ENCODE measurements around the gene PANX2. TPM values are rescaled to one million over a fixed set of nuclear protein-coding genes. Genes with fewer than 3 reads are reported as not detected.

The PANX2 gene
- total RNA-seq, 2 donors from 2014 or later, result 0.19 to 0.23 TPM

- intact Hi-C loops (cut with DNase I), result loop anchor here in 1 of 2 donors (10.0 kb wide), 1 partner anchor 434 kb away; no protein-coding TSS in a partner anchor
- peak; percentile 91 for DNase-seq (ENCODE audit: low spot score)
Measured at GRCh38 chr22:50218996-50219727, 48.6 kb downstream of the PANX2 start.

DNA sequence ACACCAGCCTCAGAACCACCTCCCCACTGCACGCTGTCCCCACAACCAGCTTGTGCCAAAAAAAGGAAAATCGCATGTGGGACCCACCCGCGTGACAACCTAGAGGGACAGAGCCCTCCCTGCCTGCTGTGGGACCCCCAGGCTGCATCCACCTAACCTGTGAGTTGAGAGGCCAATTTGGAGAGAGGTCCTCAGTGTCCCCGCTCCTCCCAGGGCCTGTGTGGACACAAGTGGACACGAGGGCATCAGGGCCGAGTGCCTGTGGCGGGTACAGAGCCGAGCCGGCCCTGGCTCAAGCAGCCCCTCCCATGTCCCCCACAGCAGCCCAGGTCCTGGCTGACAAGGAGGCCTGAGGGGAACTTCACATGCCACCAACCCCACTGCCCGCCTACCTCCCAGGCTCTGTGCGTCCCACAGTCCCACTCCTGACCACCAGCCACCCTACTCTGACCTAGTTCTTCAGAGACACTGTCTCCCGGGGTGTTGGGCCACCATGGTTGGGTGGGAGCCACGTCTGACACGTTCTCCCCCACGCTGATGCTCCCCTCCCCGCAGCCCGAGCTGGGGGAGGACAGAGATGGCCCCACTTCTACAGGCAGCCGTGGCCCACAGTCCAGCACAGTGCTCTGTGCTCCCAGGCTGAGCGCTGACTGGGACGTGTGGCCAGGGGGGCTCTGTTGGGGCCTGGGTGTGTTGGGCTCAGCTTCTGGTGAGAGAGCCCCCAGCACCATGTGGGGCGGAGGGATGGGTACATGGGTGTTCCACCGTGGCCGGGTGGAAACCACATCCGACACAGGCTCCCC is 49.5 kb downstream of the PANX2 start:
- intact Hi-C loops (cut with DNase I), result loop anchor here (10.0 kb wide), 2 partner anchors 285 to 435 kb away; no protein-coding TSS in a partner anchor
- peak; percentile 76 for DNase-seq (ENCODE audit: low spot score)

- peak; percentile 78 for DNase-seq (ENCODE audit: low spot score)
- intact Hi-C loops (cut with DNase I), result loop anchor here in 1 of 2 donors (10.0 kb wide), 1 partner anchor 286 kb away; no protein-coding TSS in a partner anchor
Measured at GRCh38 chr22:50220603-50221409, 50.3 kb downstream of the PANX2 start.

GRCh38 chr22:50221410-50222300 is 51.1 kb downstream of the PANX2 start:
- peak; percentile 71 for DNase-seq (ENCODE audit: low spot score)
- intact Hi-C loops (cut with DNase I), result loop anchor here in 1 of 2 donors (10.0 kb wide), 1 partner anchor 287 kb away; no protein-coding TSS in a partner anchor

DNA sequence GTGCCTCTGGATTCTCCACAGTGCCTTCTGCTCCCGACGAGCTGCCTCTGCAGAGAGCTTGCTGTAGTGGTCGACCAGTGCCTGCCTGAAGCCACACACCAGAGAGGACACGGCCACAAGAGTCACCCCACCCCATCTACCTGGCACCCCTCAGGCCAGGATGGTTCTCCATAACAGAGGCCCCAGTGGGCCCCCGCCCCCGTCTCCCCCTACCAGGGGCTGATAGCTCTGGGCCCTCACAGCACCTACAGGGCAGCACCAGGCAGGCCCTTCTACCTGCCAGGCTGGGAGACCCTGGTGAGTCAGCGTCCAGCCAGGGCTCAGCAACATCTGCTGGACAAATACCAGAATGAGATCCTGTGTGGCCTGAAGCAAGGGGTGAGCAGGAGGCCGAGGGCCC is 52.0 kb downstream of the PANX2 start:
- DNase-seq (ENCODE audit: low spot score), result no peak
- intact Hi-C loops (cut with DNase I), result loop anchor here in 1 of 2 donors (10.0 kb wide), 1 partner anchor 288 kb away; no protein-coding TSS in a partner anchor

DNA sequence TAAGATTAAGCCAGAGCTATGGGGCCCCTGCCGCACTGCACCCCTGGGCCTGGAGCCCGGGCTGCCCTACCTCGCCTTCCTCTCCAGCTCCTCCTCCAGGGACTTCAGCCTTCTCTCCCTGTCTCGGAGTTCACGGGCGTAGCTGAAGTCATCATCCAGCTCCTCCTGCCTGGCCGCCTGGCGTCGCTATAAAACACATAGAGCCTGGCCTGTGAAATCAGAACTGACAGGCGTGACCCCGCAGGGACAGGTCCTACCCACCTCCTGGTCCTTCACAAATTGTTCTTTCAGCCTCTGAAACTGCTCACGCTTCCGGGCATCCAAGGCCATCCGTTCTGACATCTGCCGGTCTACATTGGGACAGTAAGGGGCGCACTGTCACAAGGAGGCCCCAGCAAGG is 53.5 kb downstream of the PANX2 start:
- intact Hi-C loops (cut with DNase I), result loop anchor here in 1 of 2 donors (10.0 kb wide), 1 partner anchor 289 kb away; no protein-coding TSS in a partner anchor
- no peak for DNase-seq (ENCODE audit: low spot score)

- DNase-seq (ENCODE audit: low spot score), result no peak
- intact Hi-C loops (cut with DNase I), result loop anchor here in 1 of 2 donors (10.0 kb wide), 1 partner anchor 291 kb away; no protein-coding TSS in a partner anchor
Measured at GRCh38 chr22:50225200-50225969, 54.9 kb downstream of the PANX2 start.

DNA sequence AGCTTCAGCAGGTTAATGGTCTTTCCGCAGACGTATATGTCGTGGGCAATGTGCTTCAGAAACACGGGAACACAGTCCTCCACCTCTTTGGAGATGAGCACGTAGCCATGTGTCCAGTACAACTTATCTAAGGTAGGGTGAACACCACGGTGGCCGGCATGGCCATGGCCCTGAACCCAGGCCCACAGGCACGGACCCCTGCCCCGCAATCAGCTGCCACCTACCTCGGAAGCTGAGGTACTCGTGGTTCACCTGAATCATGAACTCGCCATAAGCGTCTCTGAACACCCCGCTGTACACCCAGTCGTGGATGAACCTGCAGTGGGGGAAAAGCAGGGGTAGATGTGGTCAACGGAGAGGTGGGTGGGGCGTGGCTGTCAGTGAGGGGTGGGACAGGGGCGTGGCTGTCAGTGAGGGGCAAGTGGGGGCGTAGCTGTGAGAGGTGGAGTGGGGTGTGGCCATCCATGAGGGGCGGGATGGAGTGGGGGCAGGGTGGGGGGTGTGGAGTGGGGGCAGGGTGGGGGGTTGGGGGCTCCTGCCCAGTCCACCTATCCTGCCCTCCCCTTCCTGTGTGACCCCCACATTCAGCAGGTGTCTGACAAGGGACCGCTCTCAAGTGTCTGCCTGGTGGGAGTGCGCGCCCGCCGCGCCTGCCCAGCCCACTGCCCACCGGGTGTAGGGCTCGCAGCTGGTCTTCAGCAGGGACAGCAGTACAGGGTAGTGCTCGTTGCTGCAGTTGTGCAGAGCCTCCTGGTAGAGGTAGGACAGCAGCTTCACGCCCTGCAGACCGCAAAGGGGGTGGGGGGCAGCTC is 55.7 kb downstream of the PANX2 start:
- no peak for DNase-seq (ENCODE audit: low spot score)
- intact Hi-C loops (cut with DNase I), result loop anchor here in 1 of 2 donors (10.0 kb wide), 1 partner anchor 291 kb away; no protein-coding TSS in a partner anchor

DNA sequence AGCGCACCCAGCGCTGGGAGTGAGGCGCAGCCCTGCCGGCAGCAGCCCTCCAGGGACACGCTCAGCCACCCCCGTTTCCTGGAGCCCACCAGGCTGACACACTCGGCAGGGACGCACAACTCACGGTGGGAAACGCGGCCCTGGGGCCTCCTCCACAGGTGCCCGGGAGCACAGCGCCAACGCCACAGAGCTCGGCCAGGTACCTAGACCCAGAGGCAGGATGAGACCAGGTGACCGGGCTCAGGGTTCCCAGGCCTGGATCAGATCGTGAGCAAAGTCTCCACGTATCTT is 56.3 kb downstream of the PANX2 start:
- intact Hi-C loops (cut with DNase I), result loop anchor here in 1 of 2 donors (10.0 kb wide), 1 partner anchor 292 kb away; no protein-coding TSS in a partner anchor
- DNase-seq (ENCODE audit: low spot score), result no peak

- intact Hi-C loops (cut with DNase I), result loop anchor here in 1 of 2 donors (10.0 kb wide), 1 partner anchor 293 kb away; no protein-coding TSS in a partner anchor
- DNase-seq (ENCODE audit: low spot score), result no peak
Measured at GRCh38 chr22:50227579-50228215, 57.2 kb downstream of the PANX2 start.

- no peak for DNase-seq (ENCODE audit: low spot score)
- intact Hi-C loops (cut with DNase I), result loop anchor here in 1 of 2 donors (10.0 kb wide), 1 partner anchor 294 kb away; no protein-coding TSS in a partner anchor
Measured at GRCh38 chr22:50228366-50228765, 57.8 kb downstream of the PANX2 start.

DNA sequence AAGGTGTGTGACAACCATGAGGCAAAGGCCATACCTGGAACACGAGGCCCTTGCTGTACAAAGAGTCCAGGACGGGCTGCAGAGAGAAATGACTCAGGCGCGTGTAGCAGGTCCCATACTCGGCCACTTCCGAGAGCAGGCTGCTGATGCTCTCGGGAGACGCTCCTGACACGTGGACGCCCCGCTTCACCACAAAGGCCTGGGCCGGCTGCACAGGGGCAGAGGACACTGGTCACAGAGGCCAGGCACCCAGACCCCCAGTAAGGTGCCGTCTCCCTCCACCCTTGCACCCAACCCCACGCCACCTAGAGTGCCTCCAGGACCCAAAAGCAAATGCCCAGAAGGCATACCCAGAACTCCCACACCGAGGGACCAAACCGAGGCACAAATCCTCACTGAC is 58.8 kb downstream of the PANX2 start:
- DNase-seq (ENCODE audit: low spot score), result no peak
- intact Hi-C loops (cut with DNase I), result loop anchor here in 1 of 2 donors (10.0 kb wide), 1 partner anchor 295 kb away; no protein-coding TSS in a partner anchor
